Adrenal gland (tissue), 5 donors: ENCODE data around the gene PHF21A.

Experiments
- POLR2A ChIP-seq, 2 donors: fragments of 450-650 bp; IDR thresholded peaks; one replicate each; pipeline ENCODE4 v1.6.1; 2017; ENCODE audit warnings: antibody characterized with exemption in 2 of 2, mild to moderate bottlenecking in 2 of 2, moderate library complexity in 1 of 2
- TF ChIP-seq, protein P1 (sequence below), 6 experiments: fragments of 450-650 bp in 4 of 6; fragments of 200-600 bp in 2 of 6; sonication (generic) in 1 of 6; IDR thresholded peaks; 1 replicate in 5 of 6; 2 replicates in 1 of 6; pipeline versions ENCODE4 v1.5.1 to v1.8.0; 2016 to 2021; ENCODE audit warnings: antibody characterized with exemption in 6 of 6, mild to moderate bottlenecking in 2 of 6, moderate library complexity in 1 of 6
- donor health status: DM: no; HTN: no; CAD: no.

DNA sequence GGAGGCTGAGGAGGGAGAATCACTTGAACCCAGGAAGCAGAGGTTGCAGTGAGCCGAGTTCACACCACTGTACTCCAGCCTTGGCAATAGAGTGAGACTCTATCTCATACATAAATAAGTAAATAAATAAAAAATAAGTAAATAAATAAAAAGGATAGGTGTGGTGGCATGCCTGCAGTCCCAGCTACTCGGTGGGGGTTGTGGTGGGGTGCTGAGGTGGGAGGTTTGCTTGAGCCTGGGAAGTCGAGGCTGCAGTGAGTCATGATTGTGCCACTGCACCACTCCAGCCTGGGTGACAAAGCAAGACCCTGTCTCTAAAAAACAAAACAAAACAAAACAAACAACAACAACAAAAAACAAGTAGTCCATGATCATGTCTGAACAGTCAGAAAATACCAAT is 195.7 kb downstream of the PHF21A start:
- TF ChIP-seq, protein P1, sequence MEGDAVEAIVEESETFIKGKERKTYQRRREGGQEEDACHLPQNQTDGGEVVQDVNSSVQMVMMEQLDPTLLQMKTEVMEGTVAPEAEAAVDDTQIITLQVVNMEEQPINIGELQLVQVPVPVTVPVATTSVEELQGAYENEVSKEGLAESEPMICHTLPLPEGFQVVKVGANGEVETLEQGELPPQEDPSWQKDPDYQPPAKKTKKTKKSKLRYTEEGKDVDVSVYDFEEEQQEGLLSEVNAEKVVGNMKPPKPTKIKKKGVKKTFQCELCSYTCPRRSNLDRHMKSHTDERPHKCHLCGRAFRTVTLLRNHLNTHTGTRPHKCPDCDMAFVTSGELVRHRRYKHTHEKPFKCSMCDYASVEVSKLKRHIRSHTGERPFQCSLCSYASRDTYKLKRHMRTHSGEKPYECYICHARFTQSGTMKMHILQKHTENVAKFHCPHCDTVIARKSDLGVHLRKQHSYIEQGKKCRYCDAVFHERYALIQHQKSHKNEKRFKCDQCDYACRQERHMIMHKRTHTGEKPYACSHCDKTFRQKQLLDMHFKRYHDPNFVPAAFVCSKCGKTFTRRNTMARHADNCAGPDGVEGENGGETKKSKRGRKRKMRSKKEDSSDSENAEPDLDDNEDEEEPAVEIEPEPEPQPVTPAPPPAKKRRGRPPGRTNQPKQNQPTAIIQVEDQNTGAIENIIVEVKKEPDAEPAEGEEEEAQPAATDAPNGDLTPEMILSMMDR (IDR thresholded peaks at IDR 0.05) = no peak
- TF ChIP-seq POLR2A (IDR thresholded peaks at IDR 0.05) = no peak
